Measurements from ENCODE around the gene CMPK1. TPM values are rescaled to one million over a fixed set of nuclear protein-coding genes. Genes with fewer than 3 reads are reported as not detected.

CMPK1 gene
- total RNA-seq, 1 experiment from 2014 or later = 36.3 TPM

DNA sequence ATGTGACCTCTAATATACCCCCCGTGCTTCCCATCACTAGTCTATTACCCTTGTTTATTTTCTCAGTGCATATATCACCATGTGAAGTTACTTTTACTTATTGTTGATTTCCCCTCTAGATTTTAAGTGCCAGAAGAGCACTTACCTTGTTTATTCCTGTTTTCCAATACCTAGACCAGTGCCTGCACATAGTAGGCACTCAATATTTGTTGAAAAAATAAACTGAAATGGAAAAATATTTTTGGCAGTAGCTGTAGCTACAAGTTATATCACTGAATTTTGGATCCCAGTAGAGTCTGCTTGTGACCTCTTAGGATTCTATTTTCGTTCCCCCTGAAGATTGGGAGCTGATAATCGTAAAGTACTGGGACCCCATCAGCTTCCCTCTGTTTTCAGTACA is 50.5 kb downstream of the CMPK1 start:
- CTCF ChIA-PET = interaction anchor here (1.0 kb wide), 1 partner anchor 52 kb away, joined by 4 read pairs; no protein-coding TSS in a partner anchor
- peaks cover 14% of the 10 kb centered on the region for H3K27me3 Mint-ChIP-seq (ENCODE audit: low read depth)
- peaks cover 7% of the 10 kb centered on the region for H3K4me1 Mint-ChIP-seq
- peaks cover 3% of the 10 kb centered on the region; the same call in 1 of the 2 replicates for H3K36me3 Mint-ChIP-seq
- no peak for DNase-seq (ENCODE audit: low spot score)
- H3K9me3 Mint-ChIP-seq = no peaks in the 10 kb centered on the region
- no peak for ATAC-seq
- TF ChIP-seq SMAD3 (CRISPR knock-in tag; IDR thresholded peaks at IDR 0.05; ENCODE audit: borderline replicate concordance) = no peak
- TF ChIP-seq ETV6 (CRISPR knock-in tag; IDR thresholded peaks at IDR 0.05) = no peak
- TF ChIP-seq TEAD1 (CRISPR knock-in tag; IDR thresholded peaks at IDR 0.05) = no peak
- POLR2A ChIA-PET = no interaction called here
- H3K4me3 Mint-ChIP-seq = no peak overlapping the region
- no peak overlapping the region for H3K27ac Mint-ChIP-seq

DNA sequence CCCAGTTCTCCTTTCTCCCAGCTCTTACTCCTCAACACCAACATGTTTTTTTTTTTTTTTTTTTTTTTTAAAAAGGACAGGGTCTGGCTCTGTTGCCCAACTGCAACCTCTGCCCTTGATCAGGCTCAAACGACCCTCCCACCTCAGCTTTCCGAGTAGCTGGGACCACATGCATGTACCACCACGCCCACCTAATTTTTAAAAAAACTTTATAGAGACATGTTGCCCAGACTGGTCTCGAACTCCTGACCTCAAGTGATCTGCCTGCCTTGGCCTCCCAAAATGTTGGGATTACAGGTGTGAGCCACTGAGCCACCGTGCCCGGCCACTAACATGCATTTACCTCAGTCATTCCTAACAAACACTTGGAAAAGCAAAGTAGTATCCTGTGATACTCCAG is 51.4 kb downstream of the CMPK1 start:
- TF ChIP-seq EMX1 (CRISPR knock-in tag; IDR thresholded peaks at IDR 0.05) = no peak
- no peak for TF ChIP-seq MYBL2 (CRISPR knock-in tag; IDR thresholded peaks at IDR 0.05)
- TF ChIP-seq ZNF423 (CRISPR knock-in tag; IDR thresholded peaks at IDR 0.05) = no peak
- TF ChIP-seq, protein P1, sequence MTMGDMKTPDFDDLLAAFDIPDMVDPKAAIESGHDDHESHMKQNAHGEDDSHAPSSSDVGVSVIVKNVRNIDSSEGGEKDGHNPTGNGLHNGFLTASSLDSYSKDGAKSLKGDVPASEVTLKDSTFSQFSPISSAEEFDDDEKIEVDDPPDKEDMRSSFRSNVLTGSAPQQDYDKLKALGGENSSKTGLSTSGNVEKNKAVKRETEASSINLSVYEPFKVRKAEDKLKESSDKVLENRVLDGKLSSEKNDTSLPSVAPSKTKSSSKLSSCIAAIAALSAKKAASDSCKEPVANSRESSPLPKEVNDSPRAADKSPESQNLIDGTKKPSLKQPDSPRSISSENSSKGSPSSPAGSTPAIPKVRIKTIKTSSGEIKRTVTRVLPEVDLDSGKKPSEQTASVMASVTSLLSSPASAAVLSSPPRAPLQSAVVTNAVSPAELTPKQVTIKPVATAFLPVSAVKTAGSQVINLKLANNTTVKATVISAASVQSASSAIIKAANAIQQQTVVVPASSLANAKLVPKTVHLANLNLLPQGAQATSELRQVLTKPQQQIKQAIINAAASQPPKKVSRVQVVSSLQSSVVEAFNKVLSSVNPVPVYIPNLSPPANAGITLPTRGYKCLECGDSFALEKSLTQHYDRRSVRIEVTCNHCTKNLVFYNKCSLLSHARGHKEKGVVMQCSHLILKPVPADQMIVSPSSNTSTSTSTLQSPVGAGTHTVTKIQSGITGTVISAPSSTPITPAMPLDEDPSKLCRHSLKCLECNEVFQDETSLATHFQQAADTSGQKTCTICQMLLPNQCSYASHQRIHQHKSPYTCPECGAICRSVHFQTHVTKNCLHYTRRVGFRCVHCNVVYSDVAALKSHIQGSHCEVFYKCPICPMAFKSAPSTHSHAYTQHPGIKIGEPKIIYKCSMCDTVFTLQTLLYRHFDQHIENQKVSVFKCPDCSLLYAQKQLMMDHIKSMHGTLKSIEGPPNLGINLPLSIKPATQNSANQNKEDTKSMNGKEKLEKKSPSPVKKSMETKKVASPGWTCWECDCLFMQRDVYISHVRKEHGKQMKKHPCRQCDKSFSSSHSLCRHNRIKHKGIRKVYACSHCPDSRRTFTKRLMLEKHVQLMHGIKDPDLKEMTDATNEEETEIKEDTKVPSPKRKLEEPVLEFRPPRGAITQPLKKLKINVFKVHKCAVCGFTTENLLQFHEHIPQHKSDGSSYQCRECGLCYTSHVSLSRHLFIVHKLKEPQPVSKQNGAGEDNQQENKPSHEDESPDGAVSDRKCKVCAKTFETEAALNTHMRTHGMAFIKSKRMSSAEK (CRISPR knock-in tag; IDR thresholded peaks at IDR 0.05; ENCODE audit: borderline replicate concordance) = no peak
- no peak for TF ChIP-seq PRRX2 (CRISPR knock-in tag; IDR thresholded peaks at IDR 0.05)
- TF ChIP-seq TEAD1 (CRISPR knock-in tag; IDR thresholded peaks at IDR 0.05) = no peak
- TF ChIP-seq, protein P2, sequence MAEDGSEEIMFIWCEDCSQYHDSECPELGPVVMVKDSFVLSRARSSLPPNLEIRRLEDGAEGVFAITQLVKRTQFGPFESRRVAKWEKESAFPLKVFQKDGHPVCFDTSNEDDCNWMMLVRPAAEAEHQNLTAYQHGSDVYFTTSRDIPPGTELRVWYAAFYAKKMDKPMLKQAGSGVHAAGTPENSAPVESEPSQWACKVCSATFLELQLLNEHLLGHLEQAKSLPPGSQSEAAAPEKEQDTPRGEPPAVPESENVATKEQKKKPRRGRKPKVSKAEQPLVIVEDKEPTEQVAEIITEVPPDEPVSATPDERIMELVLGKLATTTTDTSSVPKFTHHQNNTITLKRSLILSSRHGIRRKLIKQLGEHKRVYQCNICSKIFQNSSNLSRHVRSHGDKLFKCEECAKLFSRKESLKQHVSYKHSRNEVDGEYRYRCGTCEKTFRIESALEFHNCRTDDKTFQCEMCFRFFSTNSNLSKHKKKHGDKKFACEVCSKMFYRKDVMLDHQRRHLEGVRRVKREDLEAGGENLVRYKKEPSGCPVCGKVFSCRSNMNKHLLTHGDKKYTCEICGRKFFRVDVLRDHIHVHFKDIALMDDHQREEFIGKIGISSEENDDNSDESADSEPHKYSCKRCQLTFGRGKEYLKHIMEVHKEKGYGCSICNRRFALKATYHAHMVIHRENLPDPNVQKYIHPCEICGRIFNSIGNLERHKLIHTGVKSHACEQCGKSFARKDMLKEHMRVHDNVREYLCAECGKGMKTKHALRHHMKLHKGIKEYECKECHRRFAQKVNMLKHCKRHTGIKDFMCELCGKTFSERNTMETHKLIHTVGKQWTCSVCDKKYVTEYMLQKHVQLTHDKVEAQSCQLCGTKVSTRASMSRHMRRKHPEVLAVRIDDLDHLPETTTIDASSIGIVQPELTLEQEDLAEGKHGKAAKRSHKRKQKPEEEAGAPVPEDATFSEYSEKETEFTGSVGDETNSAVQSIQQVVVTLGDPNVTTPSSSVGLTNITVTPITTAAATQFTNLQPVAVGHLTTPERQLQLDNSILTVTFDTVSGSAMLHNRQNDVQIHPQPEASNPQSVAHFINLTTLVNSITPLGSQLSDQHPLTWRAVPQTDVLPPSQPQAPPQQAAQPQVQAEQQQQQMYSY (CRISPR knock-in tag; IDR thresholded peaks at IDR 0.05) = no peak
- TF ChIP-seq FOXK1 (CRISPR knock-in tag; IDR thresholded peaks at IDR 0.05) = no peak
- no peak for DNase-seq (ENCODE audit: low spot score)
- ChIA-PET CTCF (no interaction called here), POLR2A (no interaction called here)
- ATAC-seq = no peak
- H3K9me3 Mint-ChIP-seq = no peaks in the 10 kb centered on the region
- no peaks in the 10 kb centered on the region for H3K4me1 Mint-ChIP-seq
- no peak overlapping the region for H3K27ac Mint-ChIP-seq
- H3K4me3 Mint-ChIP-seq = no peak overlapping the region
- peaks cover 14% of the 10 kb centered on the region for H3K27me3 Mint-ChIP-seq (ENCODE audit: low read depth)
- no peaks in the 10 kb centered on the region for H3K36me3 Mint-ChIP-seq

DNA sequence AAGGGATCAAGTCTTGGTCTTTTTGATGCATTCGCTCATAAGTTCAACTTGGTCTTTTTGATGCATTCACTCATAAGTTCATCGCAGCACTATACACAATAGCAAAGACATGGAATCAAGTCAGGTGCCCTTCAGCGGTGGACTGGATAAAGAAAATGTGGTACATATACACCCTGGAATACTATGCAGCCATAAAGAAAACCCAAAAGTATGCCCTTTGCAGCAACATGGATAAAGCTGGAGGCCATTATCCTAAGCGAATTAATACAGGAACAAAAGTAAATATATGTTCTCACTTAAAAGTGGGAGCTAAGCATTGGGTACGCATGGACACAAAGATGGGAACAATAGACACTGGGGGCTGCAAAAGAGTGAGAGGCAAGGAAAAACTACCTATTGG is 52.7 kb downstream of the CMPK1 start:
- POLR2A ChIA-PET = no interaction called here
- TF ChIP-seq, protein P3, sequence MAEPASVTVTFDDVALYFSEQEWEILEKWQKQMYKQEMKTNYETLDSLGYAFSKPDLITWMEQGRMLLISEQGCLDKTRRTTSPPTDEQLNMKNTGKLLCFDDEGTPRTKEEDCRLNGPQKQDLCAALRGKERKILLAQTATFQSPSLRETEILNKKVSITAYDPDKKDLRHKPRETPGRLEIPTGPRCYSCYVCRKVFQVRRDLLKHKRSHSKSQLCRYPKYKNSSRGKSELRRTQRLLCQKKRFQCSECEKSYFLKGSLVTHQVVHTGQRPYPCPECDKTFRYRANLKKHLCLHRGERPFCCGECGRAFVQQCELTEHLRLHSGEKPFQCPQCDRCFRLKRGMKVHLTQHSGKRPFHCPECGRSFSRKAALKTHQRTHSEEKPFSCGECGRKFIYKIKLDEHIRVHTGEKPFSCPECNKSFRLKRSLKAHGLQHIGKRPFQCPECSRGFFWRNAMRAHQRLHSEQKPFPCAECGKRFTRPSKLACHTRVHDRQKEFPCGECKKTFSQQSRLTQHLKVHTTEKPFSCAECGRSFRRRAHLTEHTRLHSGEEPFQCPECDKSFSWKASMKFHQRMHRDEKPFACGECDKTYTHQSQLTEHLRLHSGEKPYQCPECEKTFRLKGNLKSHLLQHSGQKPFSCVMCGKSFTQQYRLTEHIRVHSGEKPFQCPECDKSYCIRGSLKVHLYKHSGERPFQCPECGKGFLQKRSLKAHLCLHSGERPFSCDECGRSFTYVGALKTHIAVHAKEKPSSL (CRISPR knock-in tag; conservative IDR thresholded peaks at IDR 0.05) = no peak
- TF ChIP-seq SOX15 (CRISPR knock-in tag; IDR thresholded peaks at IDR 0.05) (no peak), ESRRA (CRISPR knock-in tag; IDR thresholded peaks at IDR 0.05; ENCODE audit: borderline replicate concordance) (no peak), JUN (CRISPR knock-in tag; IDR thresholded peaks at IDR 0.05) (no peak), NFE2L1 (CRISPR knock-in tag; IDR thresholded peaks at IDR 0.05) (no peak), NR3C1 (CRISPR knock-in tag; conservative IDR thresholded peaks at IDR 0.05; ENCODE audit: low read depth) (no peak), ZNF121 (CRISPR knock-in tag; IDR thresholded peaks at IDR 0.05) (no peak), JAZF1 (CRISPR knock-in tag; IDR thresholded peaks at IDR 0.05) (no peak)
- TF ChIP-seq, protein P4, sequence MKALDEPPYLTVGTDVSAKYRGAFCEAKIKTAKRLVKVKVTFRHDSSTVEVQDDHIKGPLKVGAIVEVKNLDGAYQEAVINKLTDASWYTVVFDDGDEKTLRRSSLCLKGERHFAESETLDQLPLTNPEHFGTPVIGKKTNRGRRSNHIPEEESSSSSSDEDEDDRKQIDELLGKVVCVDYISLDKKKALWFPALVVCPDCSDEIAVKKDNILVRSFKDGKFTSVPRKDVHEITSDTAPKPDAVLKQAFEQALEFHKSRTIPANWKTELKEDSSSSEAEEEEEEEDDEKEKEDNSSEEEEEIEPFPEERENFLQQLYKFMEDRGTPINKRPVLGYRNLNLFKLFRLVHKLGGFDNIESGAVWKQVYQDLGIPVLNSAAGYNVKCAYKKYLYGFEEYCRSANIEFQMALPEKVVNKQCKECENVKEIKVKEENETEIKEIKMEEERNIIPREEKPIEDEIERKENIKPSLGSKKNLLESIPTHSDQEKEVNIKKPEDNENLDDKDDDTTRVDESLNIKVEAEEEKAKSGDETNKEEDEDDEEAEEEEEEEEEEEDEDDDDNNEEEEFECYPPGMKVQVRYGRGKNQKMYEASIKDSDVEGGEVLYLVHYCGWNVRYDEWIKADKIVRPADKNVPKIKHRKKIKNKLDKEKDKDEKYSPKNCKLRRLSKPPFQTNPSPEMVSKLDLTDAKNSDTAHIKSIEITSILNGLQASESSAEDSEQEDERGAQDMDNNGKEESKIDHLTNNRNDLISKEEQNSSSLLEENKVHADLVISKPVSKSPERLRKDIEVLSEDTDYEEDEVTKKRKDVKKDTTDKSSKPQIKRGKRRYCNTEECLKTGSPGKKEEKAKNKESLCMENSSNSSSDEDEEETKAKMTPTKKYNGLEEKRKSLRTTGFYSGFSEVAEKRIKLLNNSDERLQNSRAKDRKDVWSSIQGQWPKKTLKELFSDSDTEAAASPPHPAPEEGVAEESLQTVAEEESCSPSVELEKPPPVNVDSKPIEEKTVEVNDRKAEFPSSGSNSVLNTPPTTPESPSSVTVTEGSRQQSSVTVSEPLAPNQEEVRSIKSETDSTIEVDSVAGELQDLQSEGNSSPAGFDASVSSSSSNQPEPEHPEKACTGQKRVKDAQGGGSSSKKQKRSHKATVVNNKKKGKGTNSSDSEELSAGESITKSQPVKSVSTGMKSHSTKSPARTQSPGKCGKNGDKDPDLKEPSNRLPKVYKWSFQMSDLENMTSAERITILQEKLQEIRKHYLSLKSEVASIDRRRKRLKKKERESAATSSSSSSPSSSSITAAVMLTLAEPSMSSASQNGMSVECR (CRISPR knock-in tag; IDR thresholded peaks at IDR 0.05; ENCODE audit: borderline replicate concordance) = no peak

More for the DNA sequence above, 52.7 kb downstream of the CMPK1 start:
- Mint-ChIP-seq H3K9me3 (no peaks in the 10 kb centered on the region), H3K4me1 (no peaks in the 10 kb centered on the region), H3K27ac (no peak overlapping the region), H3K36me3 (no peaks in the 10 kb centered on the region), H3K27me3 (ENCODE audit: low read depth) (peaks cover 14% of the 10 kb centered on the region), H3K4me3 (no peak overlapping the region)
- no peak for ATAC-seq
- DNase-seq (ENCODE audit: low spot score) = no peak
- CTCF ChIA-PET = interaction anchor here (1.7 to 4.9 kb wide), 2 partner anchors 38 to 50 kb away, joined by 4 to 56 read pairs; no protein-coding TSS in a partner anchor

All from WTC11 (cell line).